HEK293 (cell line): ENCODE measurements around the gene LPIN1.

Experiments used
- CTCF ChIA-PET: fragments of 350-600 bp; formaldehyde crosslinking; extraction: SDS; loops from one replicate; lab custom pipeline; 2021; ENCODE audit warnings: antibody characterized with exemption; lab: Yijun Ruan, JAX
- POLR2A ChIA-PET: fragments of 300-600 bp; formaldehyde crosslinking; extraction: SDS; loops from one replicate; lab custom pipeline; 2020; ENCODE audit warnings: antibody characterized with exemption, inconsistent platforms; lab: Yijun Ruan, JAX
- H3K27ac ChIP-seq: fragments of 200-500 bp; sonication (Bioruptor generic); 2 replicates; pipeline ENCODE4 v1.5.1; 2014; ENCODE audit warnings: low read depth, low read length, control low read depth, inconsistent platforms; ENCODE audit errors: extremely low read depth
- H3K36me3 ChIP-seq, 2 experiments: fragments of 200-500 bp in 1 of 2; sonication (Bioruptor generic) in 1 of 2; 1 replicate in 1 of 2; 2 replicates in 1 of 2; pipeline ENCODE4 v1.5.1; 2014 to 2017; ENCODE audit warnings: inconsistent platforms in 2 of 2, low read length in 2 of 2; ENCODE audit not compliant: control insufficient read depth in 2 of 2, insufficient read depth in 1 of 2
- H3K4me1 ChIP-seq: fragments of 200-500 bp; sonication (Bioruptor generic); 2 replicates; pipeline ENCODE4 v1.5.1; 2014; ENCODE audit warnings: mild to moderate bottlenecking, low read length, inconsistent platforms; ENCODE audit not compliant: control insufficient read depth, insufficient read depth
- H3K4me3 ChIP-seq: 2 replicates; pipeline ENCODE4 v1.5.1; 2011; ENCODE audit warnings: low read depth, mild to moderate bottlenecking, control low read depth, low read length, moderate library complexity
- H3K9me3 ChIP-seq: fragments of 200-500 bp; sonication (Bioruptor generic); 2 replicates; pipeline ENCODE4 v1.5.1; 2014; ENCODE audit warnings: low read depth, low read length, inconsistent platforms; ENCODE audit not compliant: control insufficient read depth, insufficient read depth
- MEIS1 ChIP-seq: sonication (generic); formaldehyde crosslinking; IDR thresholded peaks from 2 replicates; pipeline ENCODE4 v1.8.1; 2022; ENCODE audit warnings: missing genetic modification reagents, mild to moderate bottlenecking, borderline replicate concordance
- MYNN ChIP-seq: fragments of 450-650 bp; formaldehyde crosslinking; IDR thresholded peaks from 2 replicates; pipeline ENCODE4 v1.5.1; 2016; ENCODE audit warnings: missing biosample characterization, missing genetic modification characterization, borderline replicate concordance
- PBX3 ChIP-seq: sonication (generic); formaldehyde crosslinking; IDR thresholded peaks from 2 replicates; pipeline ENCODE4 v1.8.1; 2022; ENCODE audit warnings: mild to moderate bottlenecking, moderate library complexity, missing genetic modification reagents
- PRDM1 ChIP-seq: fragments of 450-650 bp; formaldehyde crosslinking; IDR thresholded peaks from 2 replicates; pipeline ENCODE4; 2016; ENCODE audit warnings: missing biosample characterization, missing genetic modification characterization
- ZBTB11 ChIP-seq: fragments of 450-650 bp; formaldehyde crosslinking; conservative IDR thresholded peaks from 2 replicates; pipeline ENCODE4 v1.5.1; 2016; ENCODE audit warnings: low read depth, missing biosample characterization, missing genetic modification characterization
- ZBTB20 ChIP-seq: fragments of 450-650 bp; formaldehyde crosslinking; IDR thresholded peaks from 2 replicates; pipeline ENCODE4 v1.5.1; 2016; ENCODE audit warnings: missing biosample characterization, missing genetic modification characterization
- ZBTB26 ChIP-seq: fragments of 450-650 bp; formaldehyde crosslinking; optimal IDR thresholded peaks from 2 replicates; pipeline ENCODE3; 2016; ENCODE audit warnings: missing biosample characterization, mild to moderate bottlenecking, missing genetic modification characterization
- ZFHX2 ChIP-seq: fragments of 450-650 bp; formaldehyde crosslinking; conservative IDR thresholded peaks from 2 replicates; pipeline ENCODE4 v1.5.1; 2016; ENCODE audit warnings: missing biosample characterization, missing genetic modification characterization
- ZFP41 ChIP-seq: fragments of 450-650 bp; formaldehyde crosslinking; IDR thresholded peaks from 2 replicates; pipeline ENCODE4 v1.5.1; 2016; ENCODE audit warnings: missing biosample characterization, missing genetic modification characterization, borderline replicate concordance
- ZNF140 ChIP-seq: fragments of 450-650 bp; formaldehyde crosslinking; IDR thresholded peaks from 2 replicates; pipeline ENCODE4 v1.5.1; 2016; ENCODE audit warnings: missing biosample characterization, missing genetic modification characterization
- ZNF148 ChIP-seq: fragments of 450-650 bp; formaldehyde crosslinking; IDR thresholded peaks from 2 replicates; pipeline ENCODE4 v1.5.0; 2017; ENCODE audit warnings: missing biosample characterization, missing genetic modification characterization, borderline replicate concordance
- ZNF26 ChIP-seq: fragments of 450-650 bp; formaldehyde crosslinking; IDR thresholded peaks from 2 replicates; pipeline ENCODE4 v1.5.1; 2016; ENCODE audit warnings: missing biosample characterization, missing genetic modification characterization
- ZNF335 ChIP-seq: fragments of 450-650 bp; formaldehyde crosslinking; conservative IDR thresholded peaks from 2 replicates; pipeline ENCODE4 v1.5.1; 2016; ENCODE audit warnings: missing biosample characterization, missing genetic modification characterization
- ZNF341 ChIP-seq: fragments of 450-650 bp; formaldehyde crosslinking; IDR thresholded peaks from 2 replicates; pipeline ENCODE4; 2016; ENCODE audit warnings: low read depth, missing biosample characterization, missing genetic modification characterization
- ZNF37A ChIP-seq: fragments of 450-650 bp; IDR thresholded peaks from 2 replicates; pipeline ENCODE4 v1.5.1; 2018; ENCODE audit warnings: missing biosample characterization, missing genetic modification characterization
- ZNF48 ChIP-seq: fragments of 450-650 bp; formaldehyde crosslinking; IDR thresholded peaks from 2 replicates; pipeline ENCODE4 v1.5.1; 2016; ENCODE audit warnings: missing biosample characterization, missing genetic modification characterization
- ZNF510 ChIP-seq: fragments of 450-650 bp; formaldehyde crosslinking; IDR thresholded peaks from 2 replicates; pipeline ENCODE4 v1.5.1; 2018; ENCODE audit warnings: mild to moderate bottlenecking, missing genetic modification characterization, missing biosample characterization; ENCODE audit not compliant: insufficient replicate concordance
- ZNF704 ChIP-seq: fragments of 450-650 bp; formaldehyde crosslinking; IDR thresholded peaks from 2 replicates; pipeline ENCODE4 v1.5.1; 2016; ENCODE audit warnings: missing biosample characterization, missing genetic modification characterization

Gene LPIN1

GRCh38 chr2:11701751-11702301, 44.6 kb upstream of the LPIN1 start (continued):
- no peak for TF ChIP-seq ZNF148

GRCh38 chr2:11702946-11703345, 43.5 kb upstream of the LPIN1 start:
- Histone ChIP-seq H3K4me1 (no peaks in the 10 kb centered on the region), H3K9me3 (no peaks in the 10 kb centered on the region), H3K27ac (no peak overlapping the region), H3K4me3 (no peak overlapping the region), H3K36me3 (no peaks in the 10 kb centered on the region)
- ChIA-PET CTCF (no interaction called here), POLR2A (no interaction called here)
- TF ChIP-seq MEIS1 (CRISPR knock-in tag) (no peak), ZNF704 (tag by site-specific recombination) (no peak), ZBTB20 (tag by site-specific recombination) (no peak), ZNF48 (tag by site-specific recombination) (no peak), ZNF510 (tag by site-specific recombination) (no peak)

- H3K4me1 ChIP-seq, result no peaks in the 10 kb centered on the region
- no peaks in the 10 kb centered on the region for H3K36me3 ChIP-seq
- no peaks in the 10 kb centered on the region for H3K9me3 ChIP-seq
- POLR2A ChIA-PET, result no interaction called here
- no peak for TF ChIP-seq ZFP41 (tag by site-specific recombination)
- TF ChIP-seq ZNF140 (tag by site-specific recombination), result no peak
- TF ChIP-seq ZNF341 (tag by site-specific recombination), result no peak
- no peak for TF ChIP-seq ZNF37A (tag by site-specific recombination)
- TF ChIP-seq PRDM1 (tag by site-specific recombination), result no peak
- no peak for TF ChIP-seq MEIS1 (CRISPR knock-in tag)
- no peak for TF ChIP-seq ZNF26 (tag by site-specific recombination)
- TF ChIP-seq ZBTB26 (tag by site-specific recombination), result no peak
- no peak for TF ChIP-seq ZNF335 (tag by site-specific recombination)
- no peak for TF ChIP-seq PBX3 (CRISPR knock-in tag)
- no peak for TF ChIP-seq MYNN
- TF ChIP-seq ZFHX2 (tag by site-specific recombination), result no peak
- no peak for TF ChIP-seq ZBTB11 (tag by site-specific recombination)
- no peak overlapping the region for H3K27ac ChIP-seq
- CTCF ChIA-PET, result interaction anchor here (1.0 to 1.1 kb wide), 2 partner anchors 9 to 14 kb away, joined by 3 to 4 read pairs; no protein-coding TSS in a partner anchor
- H3K4me3 ChIP-seq, result no peak overlapping the region
Observed at GRCh38 chr2:11703700-11704099, 42.7 kb upstream of the LPIN1 start.
